SK-N-SH treated with all-trans-retinoic acid at 6 μM for 48 hours (cell line): ENCODE data around the gene MRPL33.

Experiments used
- ARNTL ChIP-seq: fragments of 450-650 bp; formaldehyde crosslinking; IDR thresholded peaks from 2 replicates; pipeline ENCODE4 v1.5.0; 2020; ENCODE audit warnings: low read depth, mild to moderate bottlenecking, moderate library complexity, borderline replicate concordance
- BACH2 ChIP-seq: fragments of 250-450 bp; sonication (Bioruptor Pico); IDR thresholded peaks from 2 replicates; pipeline ENCODE4 v1.9.0; 2021; ENCODE audit warnings: mild to moderate bottlenecking, borderline replicate concordance
- CSRNP3 ChIP-seq: fragments of 250-450 bp; sonication (Bioruptor Pico); IDR thresholded peaks from 2 replicates; pipeline ENCODE4 v1.5.1; 2021; ENCODE audit warnings: mild to moderate bottlenecking, moderate library complexity
- PATZ1 ChIP-seq: fragments of 250-450 bp; sonication (Bioruptor Pico); IDR thresholded peaks from 2 replicates; pipeline ENCODE4 v1.8.0; 2020; ENCODE audit warnings: mild to moderate bottlenecking, moderate library complexity, borderline replicate concordance
- RARB ChIP-seq: fragments of 250-450 bp; sonication (Bioruptor Pico); IDR thresholded peaks from 2 replicates; pipeline ENCODE4 v1.8.0; 2021; ENCODE audit warnings: mild to moderate bottlenecking, moderate library complexity
- TOX ChIP-seq: fragments of 250-450 bp; sonication (Bioruptor Pico); IDR thresholded peaks from 2 replicates; pipeline ENCODE4 v1.8.0; 2021; ENCODE audit warnings: mild to moderate bottlenecking, moderate library complexity, borderline replicate concordance
- TSHZ2 ChIP-seq: fragments of 250-450 bp; sonication (Bioruptor Pico); IDR thresholded peaks from 2 replicates; pipeline ENCODE4 v1.5.0; 2020; ENCODE audit warnings: mild to moderate bottlenecking, moderate library complexity
- ZFP3 ChIP-seq: fragments of 250-450 bp; sonication (Bioruptor Pico); IDR thresholded peaks from 2 replicates; pipeline ENCODE4 v1.5.0; 2020; ENCODE audit warnings: mild to moderate bottlenecking, moderate library complexity
- ZFP30 ChIP-seq: fragments of 450-650 bp; formaldehyde crosslinking; IDR thresholded peaks from 2 replicates; pipeline ENCODE4 v1.5.0; 2022; ENCODE audit warnings: mild to moderate bottlenecking, moderate library complexity
- ZNF70 ChIP-seq: fragments of 450-650 bp; formaldehyde crosslinking; IDR thresholded peaks from 2 replicates; pipeline ENCODE4 v1.5.0; 2020; ENCODE audit warnings: mild to moderate bottlenecking, moderate library complexity
- ZNF8 ChIP-seq: fragments of 450-650 bp; formaldehyde crosslinking; IDR thresholded peaks from 2 replicates; pipeline ENCODE4 v1.5.0; 2020; ENCODE audit warnings: mild to moderate bottlenecking, moderate library complexity

- TF ChIP-seq ARNTL (no peak), PATZ1 (CRISPR knock-in tag) (no peak), ZFP3 (CRISPR knock-in tag) (no peak), ZFP30 (no peak), BACH2 (CRISPR knock-in tag) (no peak), CSRNP3 (CRISPR knock-in tag) (no peak), TOX (no peak), RARB (no peak), ZNF70 (no peak), ZNF8 (no peak), TSHZ2 (no peak)
Observed at GRCh38 chr2:27798486-27798885, 27.0 kb downstream of the MRPL33 start.
